Spinal cord (tissue), 10 donors: Measurements from ENCODE around the gene MVP. TPM values are rescaled to one million over a fixed set of nuclear protein-coding genes. Genes with fewer than 3 reads are reported as not detected.

Experiments used
- DNase-seq, 6 donors: peaks; one replicate each; pipeline versions ENCODE4 v3.0.0 to v3.0.0-alpha.2; 2013 to 2015; ENCODE audit warnings: low spot score in 6 of 6, low read depth in 4 of 6
- H3K27ac ChIP-seq: one replicate; pipeline ENCODE4 v1.5.1; 2013; ENCODE audit warnings: low read depth, low read length, control low read depth
- H3K27me3 ChIP-seq: one replicate; pipeline ENCODE4 v1.6.1; 2013; ENCODE audit warnings: low read length; ENCODE audit not compliant: control insufficient read depth, insufficient read depth
- H3K36me3 ChIP-seq: one replicate; pipeline ENCODE4 v1.6.1; 2013; ENCODE audit warnings: low read length; ENCODE audit not compliant: control insufficient read depth, insufficient read depth
- H3K4me1 ChIP-seq: one replicate; pipeline ENCODE4 v1.6.1; 2013; ENCODE audit warnings: low read length; ENCODE audit not compliant: control insufficient read depth, insufficient read depth
- H3K4me3 ChIP-seq: one replicate; pipeline ENCODE4 v1.5.1; 2013; ENCODE audit warnings: low read depth, low read length, control low read depth
- H3K9me3 ChIP-seq: one replicate; pipeline ENCODE4 v1.6.1; 2013; ENCODE audit warnings: low read length; ENCODE audit not compliant: control insufficient read depth, insufficient read depth
- WGBS: methylation state at CpG from one replicate; pipeline ENCODE4 v1.1.5; 2013; ENCODE audit warnings: missing lambda C conversion rate; ENCODE audit not compliant: insufficient coverage; 5-methylcytosine and 5-hydroxymethylcytosine counted together
- polyA plus RNA-seq, 2 donors: library from polyadenylated mRNA; unstranded; fragments of 120-200 nt; gene quantifications; one replicate each; pipeline ENCODE4 v1.2.1, GENCODE V29; 2013; ENCODE audit not compliant: insufficient read length in 2 of 2
- total RNA-seq, 2 donors: library from RNA; depleted of rRNA in 1 of 2; stranded (reverse); fragments of 120-200 nt in 1 of 2; fragments of >200 nt in 1 of 2; gene quantifications; one replicate each; pipeline versions ENCODE4 v1.2.3 to v1.2.4, GENCODE V29; 2013 to 2014
- donor health status: healthy.

MVP gene
- total and polyA plus RNA-seq, 4 donors = 11.8 to 35.8 (median 17.6) TPM

DNA sequence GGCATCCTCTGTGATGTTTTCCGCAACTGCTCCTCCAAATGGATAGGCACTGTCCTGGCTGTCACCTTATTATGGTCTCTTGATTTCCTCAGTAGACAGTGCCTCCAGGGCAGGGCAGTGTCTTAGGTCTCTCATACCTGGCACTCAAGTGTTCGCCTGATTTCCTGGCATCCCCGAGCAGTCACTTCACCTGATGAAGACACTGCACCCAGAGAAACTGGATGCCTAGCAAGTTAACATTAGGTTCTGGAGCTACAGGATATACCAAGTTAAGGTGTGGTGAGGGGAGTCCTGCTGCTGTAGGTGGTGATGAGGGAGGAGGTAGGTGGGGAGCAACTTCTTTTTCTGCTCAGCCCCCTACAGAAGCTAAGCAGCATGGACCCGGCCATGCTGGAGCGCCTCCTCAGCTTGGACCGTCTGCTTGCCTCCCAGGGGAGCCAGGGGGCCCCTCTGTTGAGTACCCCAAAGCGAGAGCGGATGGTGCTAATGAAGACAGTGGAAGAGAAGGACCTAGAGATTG lies 17.8 kb upstream of the MVP start:
- H3K9me3 ChIP-seq = no peaks in the 10 kb centered on the region
- DNase-seq = no peak
- H3K4me3 ChIP-seq = no peak overlapping the region
- peaks cover 55% of the 10 kb centered on the region for H3K36me3 ChIP-seq
- H3K4me1 ChIP-seq = peaks cover 11% of the 10 kb centered on the region
- no peaks in the 10 kb centered on the region for H3K27me3 ChIP-seq
- WGBS = 95% methylated on average over 6 of the region's 8 CpGs
- H3K27ac ChIP-seq = no peak overlapping the region

- WGBS = no CpG with 5 or more reads among the region's 8 CpGs
- Histone ChIP-seq H3K27me3 (no peaks in the 10 kb centered on the region), H3K27ac (peak overlapping the region; percentile 97), H3K36me3 (peaks cover 59% of the 10 kb centered on the region), H3K9me3 (no peaks in the 10 kb centered on the region), H3K4me3 (no peak overlapping the region), H3K4me1 (peaks cover 26% of the 10 kb centered on the region)
- DNase-seq = no peak
Measured at GRCh38 chr16:29804020-29804419, 16.2 kb upstream of the MVP start.

GRCh38 chr16:29804455-29805231 lies 15.6 kb upstream of the MVP start:
- Histone ChIP-seq H3K36me3 (peaks cover 59% of the 10 kb centered on the region), H3K27me3 (no peaks in the 10 kb centered on the region), H3K9me3 (no peaks in the 10 kb centered on the region), H3K4me3 (peak overlapping the region; percentile 91), H3K4me1 (peaks cover 32% of the 10 kb centered on the region), H3K27ac (peak overlapping the region; percentile 97)
- WGBS = 13% methylated on average over 26 of the region's 26 CpGs
- peak in 1 of 6 donors; percentile 55 for DNase-seq

DNA sequence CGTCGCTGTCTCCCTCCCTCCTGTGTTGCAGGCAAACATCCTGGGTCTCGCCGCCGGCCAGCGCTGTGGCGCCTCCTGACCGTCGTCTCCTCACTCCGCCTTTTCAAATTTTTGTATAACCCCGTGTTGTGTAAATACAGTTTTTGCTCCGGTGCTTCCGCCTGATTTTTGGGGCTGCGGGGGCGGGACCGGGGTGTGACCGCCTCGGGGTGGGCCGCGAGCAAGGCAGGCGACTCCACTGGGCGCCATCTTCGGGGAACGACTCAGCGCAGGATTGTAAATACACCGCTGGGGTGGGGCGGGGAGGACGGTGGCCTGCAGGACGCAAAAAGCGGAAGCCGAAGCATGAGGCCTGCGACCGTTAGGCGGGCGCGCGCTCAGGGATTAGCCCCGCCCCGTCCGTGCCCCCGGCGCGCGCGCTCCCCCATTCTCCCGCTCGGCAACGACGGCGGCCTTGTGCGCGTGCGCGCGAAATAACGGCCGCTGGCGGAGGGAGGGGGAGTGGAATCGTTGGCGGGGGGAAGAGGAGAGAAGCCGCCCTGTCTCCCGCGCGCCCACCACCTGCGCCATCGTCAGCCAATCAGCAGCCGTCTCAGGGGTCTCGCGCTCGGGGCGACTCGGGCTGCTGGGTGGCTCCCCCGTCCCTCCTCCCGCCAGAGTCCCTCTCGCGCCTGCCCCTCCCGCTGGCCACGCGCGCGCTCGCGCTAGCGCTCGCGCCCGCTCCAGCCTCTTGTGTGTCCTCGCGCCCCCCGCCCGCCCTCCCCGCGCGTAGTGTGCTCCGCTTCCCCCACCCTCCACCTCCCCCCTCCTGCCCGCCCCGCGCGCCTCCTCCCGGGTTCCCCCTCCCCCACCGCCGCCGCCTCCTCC lies 14.8 kb upstream of the MVP start:
- Histone ChIP-seq H3K4me3 (peak overlapping the region; percentile 91), H3K36me3 (peaks cover 60% of the 10 kb centered on the region), H3K27ac (peak overlapping the region; percentile 97), H3K27me3 (no peaks in the 10 kb centered on the region), H3K4me1 (peaks cover 40% of the 10 kb centered on the region), H3K9me3 (no peaks in the 10 kb centered on the region)
- peak in 5 of 6 donors; percentile 94 to 99 (median 97) for DNase-seq
- WGBS = 0% methylated on average over 82 of the region's 103 CpGs

DNA sequence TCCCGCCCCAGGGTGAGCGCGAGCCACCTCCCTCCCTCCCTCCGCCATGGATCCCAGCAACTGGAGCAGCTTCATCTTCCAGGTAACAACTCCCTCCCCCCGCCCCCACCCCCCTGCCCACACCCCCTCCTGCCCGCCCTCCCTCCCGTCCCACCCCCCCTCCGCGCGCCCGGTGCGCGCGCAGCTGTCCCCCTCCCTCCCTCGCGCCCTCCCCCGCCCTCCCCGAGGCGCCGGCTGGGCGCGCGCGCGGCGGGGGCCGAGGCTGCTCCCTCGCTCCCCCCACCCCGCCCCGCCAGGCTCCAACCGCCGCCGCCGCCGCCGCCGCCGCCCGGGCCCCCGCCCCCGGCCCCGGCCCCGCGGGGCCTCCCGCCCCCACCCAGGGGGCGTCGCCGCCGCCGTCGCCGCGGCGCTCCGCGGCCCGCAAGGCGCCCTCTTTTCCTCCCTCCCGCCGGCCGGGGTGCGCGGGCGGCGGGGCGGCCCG lies 14.1 kb upstream of the MVP start, which contains the start of gene MAZ:
TSS of gene MAZ (plus strand) at position 431 of the 481 bp plus-strand sequence. CDS start 173 bp downstream, outside the sequence.
- peak within 1 kb of the TSS; percentile 97 for H3K27ac ChIP-seq
- H3K27me3 ChIP-seq = no peaks in the 10 kb centered on the region
- peaks cover 47% of the 10 kb centered on the region for H3K4me1 ChIP-seq
- no peaks in the 10 kb centered on the region for H3K9me3 ChIP-seq
- WGBS = 2% methylated on average over 26 of the region's 67 CpGs
- H3K4me3 ChIP-seq = peak within 1 kb of the TSS; percentile 91
- peaks cover 61% of the 10 kb centered on the region for H3K36me3 ChIP-seq
- DNase-seq = no peak

DNA sequence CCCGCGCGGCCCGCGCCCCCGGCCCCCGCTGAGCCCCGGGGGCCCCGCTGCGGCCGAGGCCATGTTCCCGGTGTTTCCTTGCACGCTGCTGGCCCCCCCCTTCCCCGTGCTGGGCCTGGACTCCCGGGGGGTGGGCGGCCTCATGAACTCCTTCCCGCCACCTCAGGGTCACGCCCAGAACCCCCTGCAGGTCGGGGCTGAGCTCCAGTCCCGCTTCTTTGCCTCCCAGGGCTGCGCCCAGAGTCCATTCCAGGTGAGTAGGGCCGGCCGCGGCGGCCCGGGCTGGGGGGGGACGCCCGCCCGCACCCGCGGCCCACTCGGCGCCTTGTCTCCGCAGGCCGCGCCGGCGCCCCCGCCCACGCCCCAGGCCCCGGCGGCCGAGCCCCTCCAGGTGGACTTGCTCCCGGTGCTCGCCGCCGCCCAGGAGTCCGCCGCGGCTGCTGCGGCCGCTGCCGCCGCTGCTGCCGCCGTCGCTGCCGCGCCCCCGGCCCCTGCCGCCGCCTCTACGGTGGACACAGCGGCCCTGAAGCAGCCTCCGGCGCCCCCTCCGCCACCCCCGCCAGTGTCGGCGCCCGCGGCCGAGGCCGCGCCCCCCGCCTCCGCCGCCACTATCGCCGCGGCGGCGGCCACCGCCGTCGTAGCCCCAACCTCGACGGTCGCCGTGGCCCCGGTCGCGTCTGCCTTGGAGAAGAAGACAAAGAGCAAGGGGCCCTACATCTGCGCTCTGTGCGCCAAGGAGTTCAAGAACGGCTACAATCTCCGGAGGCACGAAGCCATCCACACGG lies 13.4 kb upstream of the MVP start:
- Histone ChIP-seq H3K27ac (peak overlapping the region; percentile 88), H3K27me3 (no peaks in the 10 kb centered on the region), H3K4me1 (peaks cover 54% of the 10 kb centered on the region), H3K36me3 (peaks cover 58% of the 10 kb centered on the region), H3K4me3 (peak overlapping the region; percentile 64), H3K9me3 (no peaks in the 10 kb centered on the region)
- under 1% methylated on average over 99 of the region's 99 CpGs for WGBS
- peak in 2 of 6 donors; percentile 66 to 74 for DNase-seq

- WGBS = 1% methylated on average over 69 of the region's 69 CpGs
- Histone ChIP-seq H3K4me1 (peaks cover 62% of the 10 kb centered on the region), H3K27me3 (no peaks in the 10 kb centered on the region), H3K27ac (peak overlapping the region; percentile 88), H3K36me3 (peaks cover 52% of the 10 kb centered on the region), H3K9me3 (no peaks in the 10 kb centered on the region), H3K4me3 (peak overlapping the region; percentile 45)
- DNase-seq = peak in 3 of 6 donors; percentile 71 to 95 (median 94)
Measured at GRCh38 chr16:29807426-29808218, 12.6 kb upstream of the MVP start.

- Histone ChIP-seq H3K4me1 (peaks cover 69% of the 10 kb centered on the region), H3K27ac (peak overlapping the region; percentile 88), H3K4me3 (peak overlapping the region; percentile 45), H3K9me3 (no peaks in the 10 kb centered on the region), H3K36me3 (peaks cover 52% of the 10 kb centered on the region), H3K27me3 (no peaks in the 10 kb centered on the region)
- DNase-seq = peak in 1 of 6 donors; percentile 27
- 43% methylated on average over 24 of the region's 25 CpGs for WGBS
Measured at GRCh38 chr16:29808219-29808900, 11.9 kb upstream of the MVP start.
